ENCODE results near the gene EDC4.
"Not testable (repeated sequence)": the region's sequence is repeated elsewhere in the genome, so short reads cannot be mapped to it uniquely, and the experiment has no call there.

EDC4 gene

DNA sequence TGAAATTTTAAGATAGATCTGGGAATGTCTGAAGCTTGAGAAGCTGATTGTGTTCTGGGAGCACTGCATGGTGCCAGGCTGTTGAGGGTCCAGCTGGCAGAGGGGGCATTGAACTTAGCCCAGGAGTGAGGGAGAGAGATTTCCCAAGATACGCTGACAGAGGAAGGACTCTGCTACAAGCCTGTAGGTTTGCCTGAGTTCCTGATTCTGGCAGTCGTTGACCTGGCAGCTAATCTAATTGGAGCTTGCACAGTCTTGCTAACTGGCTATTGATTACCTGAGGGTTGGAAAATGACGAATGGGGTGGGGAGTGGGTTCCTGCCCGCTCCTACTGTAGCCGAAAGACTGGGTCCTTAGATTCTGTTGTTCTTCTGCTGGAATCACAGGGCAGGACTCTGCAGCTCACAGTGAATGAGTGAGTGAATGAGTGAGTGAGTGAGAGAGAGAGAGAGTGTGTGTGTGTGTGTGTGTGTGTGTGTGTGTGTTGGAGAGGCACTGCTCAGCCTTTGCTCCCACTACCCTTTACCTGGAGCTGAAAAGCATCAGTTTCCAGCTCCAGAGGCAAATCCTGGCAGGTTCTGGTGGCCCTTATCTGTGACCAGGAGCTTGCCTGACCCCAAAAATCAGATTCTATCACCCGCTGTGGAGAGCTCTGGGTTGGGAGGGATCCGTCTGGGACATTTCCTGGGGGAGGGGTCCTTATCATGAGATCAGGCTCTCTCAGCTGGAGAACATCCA, 42.1 kb downstream of the EDC4 start:
- no peak for DNase-seq (ENCODE audit: low read depth)

DNA sequence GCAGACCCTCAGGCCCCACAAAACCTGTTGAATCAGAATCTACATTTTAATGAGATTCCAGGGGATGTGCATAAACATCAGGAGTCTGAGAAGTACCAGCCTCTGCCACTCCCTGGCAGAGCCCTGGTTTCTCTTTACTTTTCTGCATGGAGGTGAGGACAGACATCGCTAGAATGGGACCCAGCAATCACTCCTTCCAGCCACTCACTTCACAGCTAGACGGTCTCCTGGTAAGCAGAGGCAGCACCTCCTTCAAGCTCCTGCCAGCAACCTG, 42.6 kb downstream of the EDC4 start:
- DNase-seq (ENCODE audit: low read depth), result not testable (repeated sequence)

DNA sequence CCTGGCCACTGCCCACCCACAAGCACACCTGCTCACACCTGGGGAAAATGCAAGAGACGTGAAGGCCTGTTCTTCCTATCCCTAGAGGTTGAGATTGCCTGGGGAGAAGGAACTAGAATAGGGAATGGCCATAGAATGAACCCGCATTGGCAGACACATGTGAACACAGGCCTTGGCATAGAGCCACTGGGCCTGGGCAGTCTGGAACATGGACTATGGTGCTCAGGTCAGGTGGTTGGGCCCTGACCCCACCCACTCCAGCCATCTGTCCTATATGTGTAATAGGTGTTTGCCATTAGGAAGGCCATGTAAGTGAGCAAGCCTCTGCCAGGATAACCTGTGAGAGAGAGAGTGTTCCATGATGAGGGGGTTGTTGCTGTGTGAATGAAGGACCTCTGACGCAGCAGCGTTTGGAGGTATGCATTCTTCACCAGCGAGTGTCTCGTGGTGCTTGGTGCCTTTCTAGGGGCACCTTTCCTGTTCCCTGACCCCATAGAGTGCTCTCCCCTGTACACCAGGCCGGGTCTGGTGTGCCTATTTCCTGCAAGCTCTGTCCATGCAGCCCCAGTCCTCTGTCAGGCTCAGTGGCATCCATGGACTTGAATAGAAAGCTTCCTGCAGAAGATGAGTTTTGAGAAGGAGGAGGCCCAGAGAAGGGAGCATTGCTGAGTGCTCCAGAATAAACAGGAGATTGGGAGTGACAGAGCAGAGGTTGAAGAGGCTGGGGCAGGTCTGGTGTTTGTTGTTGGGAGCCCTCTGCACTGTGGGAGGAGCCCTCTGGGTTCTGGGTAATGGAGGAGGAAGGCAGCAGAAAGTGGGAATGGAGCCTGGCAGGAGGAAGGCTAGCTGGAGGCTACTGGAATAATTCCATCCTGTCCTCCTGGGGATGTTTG, 43.2 kb downstream of the EDC4 start:
- no peak for DNase-seq (ENCODE audit: low read depth)

DNA sequence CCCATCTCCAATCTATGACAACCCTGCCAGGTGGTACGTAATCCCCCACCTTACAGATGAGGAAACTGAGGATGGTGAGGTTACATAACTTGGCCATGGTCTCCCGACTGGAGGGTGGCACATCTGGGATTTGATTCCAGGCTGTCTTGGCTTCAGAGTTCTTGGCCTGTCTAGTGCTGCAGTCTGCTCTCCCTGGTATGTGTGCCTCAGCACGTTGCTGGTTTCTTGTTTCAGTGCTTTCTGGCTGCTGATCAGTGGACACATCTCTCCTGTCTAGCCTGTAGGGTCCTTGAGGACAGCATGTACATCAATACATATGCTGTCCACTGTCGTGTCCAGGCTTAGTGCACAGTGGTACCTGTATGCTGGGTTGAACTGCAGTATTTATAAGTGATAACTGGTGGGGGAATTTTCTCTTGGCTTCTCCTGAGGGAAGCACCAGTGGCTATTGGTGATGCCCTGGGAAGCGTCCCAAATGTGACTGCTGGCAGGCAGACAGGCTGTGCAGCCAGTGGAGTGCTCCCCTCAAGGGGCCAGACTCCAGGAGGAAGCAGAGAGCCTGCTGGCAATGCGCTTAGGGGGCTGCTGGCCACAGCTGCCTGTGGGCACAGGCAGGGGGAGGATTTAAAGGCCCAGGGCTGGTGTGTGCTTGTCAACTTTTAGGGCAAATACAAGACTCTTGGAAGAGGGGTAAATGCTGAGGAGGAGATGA, 44.4 kb downstream of the EDC4 start:
- no peak for DNase-seq (ENCODE audit: low read depth)

GRCh38 chr16:67917852-67918236, 45.0 kb downstream of the EDC4 start:
- peak; percentile 53 for DNase-seq (ENCODE audit: low read depth)

DNA sequence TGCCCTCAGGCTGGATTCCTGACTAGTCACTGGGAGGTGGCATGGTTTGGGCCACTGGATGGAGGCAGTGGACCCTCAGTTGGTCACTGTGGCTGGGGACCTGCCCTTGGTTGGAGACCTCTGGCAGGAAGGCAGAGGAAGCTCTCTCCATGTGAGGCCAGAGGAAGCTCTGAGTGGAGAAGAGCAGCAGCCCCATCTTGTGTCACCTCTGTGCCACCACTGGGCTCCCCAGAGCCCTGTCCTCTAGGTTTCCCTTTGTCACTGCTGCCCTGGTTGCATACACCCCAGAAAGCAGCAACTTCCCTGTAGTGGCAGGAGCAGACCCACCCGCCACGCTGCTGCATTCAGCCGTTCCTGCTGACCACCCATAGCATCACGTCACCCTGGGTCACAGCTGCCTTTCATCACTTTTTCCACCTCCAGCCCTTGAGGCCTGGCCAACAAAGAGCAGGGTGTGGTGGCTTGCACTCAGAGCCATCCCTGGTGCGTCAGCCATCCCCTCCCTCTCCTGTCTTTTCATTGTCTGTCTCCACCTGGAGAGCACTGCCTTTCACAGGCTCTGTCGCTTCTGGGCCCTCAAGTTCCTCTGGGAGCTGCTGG, 46.9 kb downstream of the EDC4 start:
- no peak for DNase-seq (ENCODE audit: low read depth)

DNA sequence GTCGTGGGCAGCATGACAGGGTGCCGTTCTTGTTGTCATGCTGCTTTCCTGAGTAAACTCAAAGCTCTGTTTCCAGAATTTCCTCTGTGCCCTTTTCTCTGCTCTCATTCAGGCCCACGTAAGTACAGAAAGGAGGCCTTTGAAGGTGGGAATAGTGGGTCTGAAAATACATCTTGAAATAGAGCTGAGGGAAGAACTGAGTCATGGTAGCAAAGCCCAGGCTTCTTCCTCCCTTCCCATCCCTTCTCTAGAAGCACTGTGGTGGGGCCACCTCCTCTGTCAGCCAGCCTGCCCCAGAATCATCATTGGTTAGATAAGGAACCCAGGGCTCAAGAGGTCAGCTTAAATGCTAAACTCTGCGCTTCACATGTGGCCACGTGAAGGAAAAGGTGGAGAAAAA, 49.4 kb downstream of the EDC4 start:
- DNase-seq (ENCODE audit: low read depth), result no peak

DNA sequence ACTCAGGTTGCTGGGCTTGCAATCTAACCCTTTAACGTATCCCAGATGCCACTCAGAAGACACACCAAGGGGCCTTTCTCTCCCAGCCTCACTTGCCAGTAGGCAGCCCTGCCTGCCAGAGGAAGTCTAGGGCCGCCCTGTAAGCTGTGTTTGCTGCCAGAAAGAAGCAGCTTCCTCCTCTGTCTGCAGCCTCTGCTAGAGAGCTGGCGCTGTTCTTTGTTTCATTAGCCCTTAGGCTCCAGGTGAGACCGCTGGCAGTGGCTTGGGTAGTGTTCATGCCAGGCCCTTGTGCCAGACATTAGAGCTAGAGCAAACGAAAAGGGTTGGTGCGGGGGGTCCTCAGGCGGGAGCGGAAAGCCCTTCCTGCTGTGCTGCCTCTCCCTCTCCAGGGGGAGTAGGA, 49.9 kb downstream of the EDC4 start:
- DNase-seq (ENCODE audit: low read depth), result no peak

GRCh38 chr16:67923414-67924116, 50.7 kb downstream of the EDC4 start:
- DNase-seq (ENCODE audit: low read depth), result no peak

- no peak for DNase-seq (ENCODE audit: low read depth)
Measured at GRCh38 chr16:67924140-67924906, 51.5 kb downstream of the EDC4 start.

DNA sequence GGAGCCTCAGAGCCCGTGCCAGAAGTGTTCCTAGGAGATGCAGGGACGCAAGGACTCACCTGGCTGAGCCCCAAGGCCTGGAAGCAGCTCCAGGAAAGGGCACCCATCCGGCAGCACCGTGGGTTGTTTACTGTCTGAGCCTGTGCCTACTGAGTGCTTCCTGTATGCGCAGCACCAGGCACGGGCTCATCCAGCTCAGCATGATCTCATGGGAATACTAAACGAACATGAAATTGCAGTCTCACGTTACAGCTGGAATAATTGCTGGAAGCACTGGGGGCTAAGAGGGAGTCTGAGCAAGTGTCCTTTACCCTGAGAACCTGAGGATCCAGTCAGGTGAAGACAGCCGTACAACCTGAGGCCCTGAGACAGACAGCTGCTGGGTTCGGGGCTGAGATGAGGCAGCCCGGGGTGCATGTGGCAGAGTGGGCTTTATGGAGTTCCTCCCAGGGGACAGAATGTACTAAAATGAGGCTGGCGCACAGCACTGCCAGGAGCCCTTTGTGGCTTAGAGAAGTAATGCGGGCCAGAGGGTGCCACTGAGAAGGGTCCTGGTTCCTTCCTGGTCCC, 53.4 kb downstream of the EDC4 start:
- no peak for DNase-seq (ENCODE audit: low read depth)

- no peak for DNase-seq (ENCODE audit: low read depth)
Measured at GRCh38 chr16:67927131-67927941, 54.5 kb downstream of the EDC4 start.

DNA sequence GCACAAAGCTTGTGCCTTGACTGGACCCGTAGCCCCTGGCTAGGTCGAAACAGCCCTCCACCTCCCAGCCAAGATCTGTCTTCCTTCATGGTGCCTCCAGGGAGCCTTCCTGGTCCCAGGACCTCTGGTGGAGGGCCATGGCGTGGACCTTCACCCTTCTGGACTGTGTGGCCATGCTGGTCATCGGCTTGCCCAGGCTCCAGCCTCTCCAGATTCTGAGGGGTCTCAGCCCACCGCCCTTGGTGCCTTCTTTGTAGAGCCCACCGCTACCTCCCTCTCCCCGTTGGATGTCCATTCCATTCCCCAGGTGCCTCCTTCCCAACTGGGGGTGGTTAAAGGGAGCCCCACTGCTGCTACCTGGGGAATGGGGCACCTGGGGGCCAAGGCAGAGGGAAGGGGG, 55.3 kb downstream of the EDC4 start:
- no peak for DNase-seq (ENCODE audit: low read depth)

- no peak for DNase-seq (ENCODE audit: low read depth)
Measured at GRCh38 chr16:67928561-67929364, 55.9 kb downstream of the EDC4 start.

GRCh38 chr16:67930191-67930590, 57.3 kb downstream of the EDC4 start:
- DNase-seq (ENCODE audit: low read depth), result no peak

DNA sequence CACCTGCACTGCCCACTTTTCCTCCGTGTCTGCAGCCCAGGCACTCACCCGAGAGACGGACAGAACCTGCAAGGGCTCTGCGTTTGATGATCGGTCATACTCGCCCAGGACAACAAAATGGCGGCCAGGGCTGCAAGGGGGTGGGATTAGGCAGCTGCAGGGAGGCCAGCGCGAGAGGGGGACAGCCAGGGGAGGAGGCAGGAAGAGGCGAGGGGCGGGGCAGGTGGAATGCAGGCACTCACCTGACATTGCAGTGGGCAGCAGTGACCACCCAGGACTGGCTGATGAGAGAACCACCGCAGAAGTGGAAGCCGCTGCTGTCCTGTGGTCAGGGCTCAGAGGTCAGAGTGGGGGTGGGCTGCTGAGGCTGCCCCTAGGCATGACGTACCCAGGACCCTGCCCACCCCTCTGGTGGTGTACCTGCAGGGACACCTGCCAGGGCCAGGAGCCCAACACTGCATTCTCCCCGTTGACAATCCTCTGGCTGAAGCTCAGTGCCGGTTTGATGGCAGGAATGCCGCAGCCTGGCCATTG, 57.9 kb downstream of the EDC4 start:
- DNase-seq (ENCODE audit: low read depth), result no peak
